HEK293 (cell line): ENCODE results near the gene GTF2I.
"Not testable (repeated sequence)": the region's sequence is repeated elsewhere in the genome, so short reads cannot be mapped to it uniquely, and the experiment has no call there.

Experiments
- PATZ1 ChIP-seq: fragments of 450-650 bp; formaldehyde crosslinking; IDR thresholded peaks from 2 replicates; pipeline ENCODE4 v1.5.1; 2016; ENCODE audit warnings: missing biosample characterization, missing genetic modification characterization
- ZNF133 ChIP-seq: fragments of 450-650 bp; formaldehyde crosslinking; IDR thresholded peaks from 2 replicates; pipeline ENCODE4 v1.5.1; 2016; ENCODE audit warnings: missing biosample characterization, missing genetic modification characterization
- ZNF350 ChIP-seq: fragments of 450-650 bp; formaldehyde crosslinking; IDR thresholded peaks from 2 replicates; pipeline ENCODE4 v1.5.0; 2017; ENCODE audit warnings: missing biosample characterization, mild to moderate bottlenecking, missing genetic modification characterization
- ZNF514 ChIP-seq: fragments of 450-650 bp; formaldehyde crosslinking; IDR thresholded peaks from 2 replicates; pipeline ENCODE4 v1.5.1; 2016; ENCODE audit warnings: missing biosample characterization, missing genetic modification characterization
- ZNF621 ChIP-seq: fragments of 450-650 bp; formaldehyde crosslinking; IDR thresholded peaks from 2 replicates; pipeline ENCODE4 v1.5.1; 2017; ENCODE audit warnings: missing biosample characterization, missing genetic modification characterization
- TF ChIP-seq, protein P1 (sequence below): fragments of 450-650 bp; formaldehyde crosslinking; IDR thresholded peaks from 2 replicates; pipeline ENCODE4 v1.5.1; 2016; ENCODE audit warnings: missing biosample characterization, missing genetic modification characterization
- TF ChIP-seq, protein P2 (sequence below): fragments of 450-650 bp; formaldehyde crosslinking; IDR thresholded peaks from 2 replicates; pipeline ENCODE4 v1.5.1; 2016; ENCODE audit warnings: missing biosample characterization, missing genetic modification characterization

DNA sequence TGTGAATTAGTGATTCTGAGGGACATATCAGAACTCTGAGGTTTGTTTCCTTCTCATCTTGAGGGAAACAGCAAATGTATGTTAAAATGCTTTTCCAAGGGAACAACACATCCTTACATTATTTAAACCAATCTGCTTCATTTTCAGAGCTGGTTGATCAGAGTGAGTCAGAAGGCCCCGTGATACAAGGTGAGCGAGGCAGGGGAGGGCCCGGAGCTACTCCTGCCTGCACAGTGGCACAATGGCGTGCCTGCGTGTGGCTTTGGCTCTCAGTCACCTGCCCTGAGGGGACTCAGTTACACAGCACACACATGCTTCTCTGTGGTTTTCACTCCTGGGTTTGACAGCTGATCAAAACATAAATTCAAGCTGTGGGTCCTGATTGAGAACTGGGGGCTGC is 99.2 kb downstream of the GTF2I start:
- TF ChIP-seq, protein P1, sequence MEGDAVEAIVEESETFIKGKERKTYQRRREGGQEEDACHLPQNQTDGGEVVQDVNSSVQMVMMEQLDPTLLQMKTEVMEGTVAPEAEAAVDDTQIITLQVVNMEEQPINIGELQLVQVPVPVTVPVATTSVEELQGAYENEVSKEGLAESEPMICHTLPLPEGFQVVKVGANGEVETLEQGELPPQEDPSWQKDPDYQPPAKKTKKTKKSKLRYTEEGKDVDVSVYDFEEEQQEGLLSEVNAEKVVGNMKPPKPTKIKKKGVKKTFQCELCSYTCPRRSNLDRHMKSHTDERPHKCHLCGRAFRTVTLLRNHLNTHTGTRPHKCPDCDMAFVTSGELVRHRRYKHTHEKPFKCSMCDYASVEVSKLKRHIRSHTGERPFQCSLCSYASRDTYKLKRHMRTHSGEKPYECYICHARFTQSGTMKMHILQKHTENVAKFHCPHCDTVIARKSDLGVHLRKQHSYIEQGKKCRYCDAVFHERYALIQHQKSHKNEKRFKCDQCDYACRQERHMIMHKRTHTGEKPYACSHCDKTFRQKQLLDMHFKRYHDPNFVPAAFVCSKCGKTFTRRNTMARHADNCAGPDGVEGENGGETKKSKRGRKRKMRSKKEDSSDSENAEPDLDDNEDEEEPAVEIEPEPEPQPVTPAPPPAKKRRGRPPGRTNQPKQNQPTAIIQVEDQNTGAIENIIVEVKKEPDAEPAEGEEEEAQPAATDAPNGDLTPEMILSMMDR (tag by site-specific recombination), result not testable (repeated sequence)
- not testable (repeated sequence) for TF ChIP-seq ZNF514 (tag by site-specific recombination); ZNF133 (tag by site-specific recombination); PATZ1; ZNF350 (tag by site-specific recombination); ZNF621 (tag by site-specific recombination)
- TF ChIP-seq, protein P2, sequence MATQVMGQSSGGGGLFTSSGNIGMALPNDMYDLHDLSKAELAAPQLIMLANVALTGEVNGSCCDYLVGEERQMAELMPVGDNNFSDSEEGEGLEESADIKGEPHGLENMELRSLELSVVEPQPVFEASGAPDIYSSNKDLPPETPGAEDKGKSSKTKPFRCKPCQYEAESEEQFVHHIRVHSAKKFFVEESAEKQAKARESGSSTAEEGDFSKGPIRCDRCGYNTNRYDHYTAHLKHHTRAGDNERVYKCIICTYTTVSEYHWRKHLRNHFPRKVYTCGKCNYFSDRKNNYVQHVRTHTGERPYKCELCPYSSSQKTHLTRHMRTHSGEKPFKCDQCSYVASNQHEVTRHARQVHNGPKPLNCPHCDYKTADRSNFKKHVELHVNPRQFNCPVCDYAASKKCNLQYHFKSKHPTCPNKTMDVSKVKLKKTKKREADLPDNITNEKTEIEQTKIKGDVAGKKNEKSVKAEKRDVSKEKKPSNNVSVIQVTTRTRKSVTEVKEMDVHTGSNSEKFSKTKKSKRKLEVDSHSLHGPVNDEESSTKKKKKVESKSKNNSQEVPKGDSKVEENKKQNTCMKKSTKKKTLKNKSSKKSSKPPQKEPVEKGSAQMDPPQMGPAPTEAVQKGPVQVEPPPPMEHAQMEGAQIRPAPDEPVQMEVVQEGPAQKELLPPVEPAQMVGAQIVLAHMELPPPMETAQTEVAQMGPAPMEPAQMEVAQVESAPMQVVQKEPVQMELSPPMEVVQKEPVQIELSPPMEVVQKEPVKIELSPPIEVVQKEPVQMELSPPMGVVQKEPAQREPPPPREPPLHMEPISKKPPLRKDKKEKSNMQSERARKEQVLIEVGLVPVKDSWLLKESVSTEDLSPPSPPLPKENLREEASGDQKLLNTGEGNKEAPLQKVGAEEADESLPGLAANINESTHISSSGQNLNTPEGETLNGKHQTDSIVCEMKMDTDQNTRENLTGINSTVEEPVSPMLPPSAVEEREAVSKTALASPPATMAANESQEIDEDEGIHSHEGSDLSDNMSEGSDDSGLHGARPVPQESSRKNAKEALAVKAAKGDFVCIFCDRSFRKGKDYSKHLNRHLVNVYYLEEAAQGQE (tag by site-specific recombination), result not testable (repeated sequence)
